ENCODE data around the gene HIKESHI.

DNA sequence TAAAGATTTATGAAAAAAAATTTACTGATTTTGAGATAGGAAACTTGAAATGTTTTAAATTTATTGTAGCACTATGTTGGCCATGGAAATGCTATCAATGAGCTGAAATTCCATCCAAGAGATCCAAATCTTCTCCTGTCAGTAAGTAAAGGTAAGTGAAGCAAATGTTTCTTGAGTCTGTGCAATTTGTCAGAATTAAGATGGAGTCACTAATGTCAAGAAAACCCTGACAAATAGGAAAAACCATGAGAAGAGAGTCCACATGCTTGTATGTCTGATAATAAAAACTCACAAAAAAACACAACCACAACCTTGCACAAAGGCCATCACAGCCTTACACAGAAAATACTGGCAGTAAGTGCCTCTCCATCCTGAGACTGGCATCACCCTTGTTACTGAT is 44.6 kb upstream of the HIKESHI start:
- TF ChIP-seq CHD2 (IDR thresholded peaks at IDR 0.05; ENCODE audit: low read depth, low read length) (no peak), GATAD1 (CRISPR knock-in tag; IDR thresholded peaks at IDR 0.05) (no peak), CREB1 (IDR thresholded peaks at IDR 0.05) (no peak), CREB1 (CRISPR knock-in tag; IDR thresholded peaks at IDR 0.05) (no peak), CBX2 (IDR thresholded peaks at IDR 0.05; ENCODE audit: low read depth, low read length) (no peak), CBX2 (CRISPR knock-in tag; IDR thresholded peaks at IDR 0.05; ENCODE audit: low read depth) (no peak), POLR2A (IDR thresholded peaks at IDR 0.05; ENCODE audit: insufficient read depth in 1 of 2, low read depth in 2 of 2, low read length in 2 of 2) (no peak), THAP11 (CRISPR knock-in tag; IDR thresholded peaks at IDR 0.05) (no peak), CEBPG (CRISPR knock-in tag; IDR thresholded peaks at IDR 0.05) (no peak), MBNL3 (CRISPR knock-in tag; conservative IDR thresholded peaks at IDR 0.05) (no peak)
- TF ChIP-seq, protein P1, sequence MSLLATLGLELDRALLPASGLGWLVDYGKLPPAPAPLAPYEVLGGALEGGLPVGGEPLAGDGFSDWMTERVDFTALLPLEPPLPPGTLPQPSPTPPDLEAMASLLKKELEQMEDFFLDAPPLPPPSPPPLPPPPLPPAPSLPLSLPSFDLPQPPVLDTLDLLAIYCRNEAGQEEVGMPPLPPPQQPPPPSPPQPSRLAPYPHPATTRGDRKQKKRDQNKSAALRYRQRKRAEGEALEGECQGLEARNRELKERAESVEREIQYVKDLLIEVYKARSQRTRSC (CRISPR knock-in tag; IDR thresholded peaks at IDR 0.05; ENCODE audit: low read depth): no peak
- TF ChIP-seq, protein P2, sequence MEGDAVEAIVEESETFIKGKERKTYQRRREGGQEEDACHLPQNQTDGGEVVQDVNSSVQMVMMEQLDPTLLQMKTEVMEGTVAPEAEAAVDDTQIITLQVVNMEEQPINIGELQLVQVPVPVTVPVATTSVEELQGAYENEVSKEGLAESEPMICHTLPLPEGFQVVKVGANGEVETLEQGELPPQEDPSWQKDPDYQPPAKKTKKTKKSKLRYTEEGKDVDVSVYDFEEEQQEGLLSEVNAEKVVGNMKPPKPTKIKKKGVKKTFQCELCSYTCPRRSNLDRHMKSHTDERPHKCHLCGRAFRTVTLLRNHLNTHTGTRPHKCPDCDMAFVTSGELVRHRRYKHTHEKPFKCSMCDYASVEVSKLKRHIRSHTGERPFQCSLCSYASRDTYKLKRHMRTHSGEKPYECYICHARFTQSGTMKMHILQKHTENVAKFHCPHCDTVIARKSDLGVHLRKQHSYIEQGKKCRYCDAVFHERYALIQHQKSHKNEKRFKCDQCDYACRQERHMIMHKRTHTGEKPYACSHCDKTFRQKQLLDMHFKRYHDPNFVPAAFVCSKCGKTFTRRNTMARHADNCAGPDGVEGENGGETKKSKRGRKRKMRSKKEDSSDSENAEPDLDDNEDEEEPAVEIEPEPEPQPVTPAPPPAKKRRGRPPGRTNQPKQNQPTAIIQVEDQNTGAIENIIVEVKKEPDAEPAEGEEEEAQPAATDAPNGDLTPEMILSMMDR (CRISPR knock-in tag; IDR thresholded peaks at IDR 0.05): no peak
- TF ChIP-seq, protein P3, sequence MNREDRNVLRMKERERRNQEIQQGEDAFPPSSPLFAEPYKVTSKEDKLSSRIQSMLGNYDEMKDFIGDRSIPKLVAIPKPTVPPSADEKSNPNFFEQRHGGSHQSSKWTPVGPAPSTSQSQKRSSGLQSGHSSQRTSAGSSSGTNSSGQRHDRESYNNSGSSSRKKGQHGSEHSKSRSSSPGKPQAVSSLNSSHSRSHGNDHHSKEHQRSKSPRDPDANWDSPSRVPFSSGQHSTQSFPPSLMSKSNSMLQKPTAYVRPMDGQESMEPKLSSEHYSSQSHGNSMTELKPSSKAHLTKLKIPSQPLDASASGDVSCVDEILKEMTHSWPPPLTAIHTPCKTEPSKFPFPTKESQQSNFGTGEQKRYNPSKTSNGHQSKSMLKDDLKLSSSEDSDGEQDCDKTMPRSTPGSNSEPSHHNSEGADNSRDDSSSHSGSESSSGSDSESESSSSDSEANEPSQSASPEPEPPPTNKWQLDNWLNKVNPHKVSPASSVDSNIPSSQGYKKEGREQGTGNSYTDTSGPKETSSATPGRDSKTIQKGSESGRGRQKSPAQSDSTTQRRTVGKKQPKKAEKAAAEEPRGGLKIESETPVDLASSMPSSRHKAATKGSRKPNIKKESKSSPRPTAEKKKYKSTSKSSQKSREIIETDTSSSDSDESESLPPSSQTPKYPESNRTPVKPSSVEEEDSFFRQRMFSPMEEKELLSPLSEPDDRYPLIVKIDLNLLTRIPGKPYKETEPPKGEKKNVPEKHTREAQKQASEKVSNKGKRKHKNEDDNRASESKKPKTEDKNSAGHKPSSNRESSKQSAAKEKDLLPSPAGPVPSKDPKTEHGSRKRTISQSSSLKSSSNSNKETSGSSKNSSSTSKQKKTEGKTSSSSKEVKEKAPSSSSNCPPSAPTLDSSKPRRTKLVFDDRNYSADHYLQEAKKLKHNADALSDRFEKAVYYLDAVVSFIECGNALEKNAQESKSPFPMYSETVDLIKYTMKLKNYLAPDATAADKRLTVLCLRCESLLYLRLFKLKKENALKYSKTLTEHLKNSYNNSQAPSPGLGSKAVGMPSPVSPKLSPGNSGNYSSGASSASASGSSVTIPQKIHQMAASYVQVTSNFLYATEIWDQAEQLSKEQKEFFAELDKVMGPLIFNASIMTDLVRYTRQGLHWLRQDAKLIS (CRISPR knock-in tag; IDR thresholded peaks at IDR 0.05): no peak
- TF ChIP-seq, protein P4, sequence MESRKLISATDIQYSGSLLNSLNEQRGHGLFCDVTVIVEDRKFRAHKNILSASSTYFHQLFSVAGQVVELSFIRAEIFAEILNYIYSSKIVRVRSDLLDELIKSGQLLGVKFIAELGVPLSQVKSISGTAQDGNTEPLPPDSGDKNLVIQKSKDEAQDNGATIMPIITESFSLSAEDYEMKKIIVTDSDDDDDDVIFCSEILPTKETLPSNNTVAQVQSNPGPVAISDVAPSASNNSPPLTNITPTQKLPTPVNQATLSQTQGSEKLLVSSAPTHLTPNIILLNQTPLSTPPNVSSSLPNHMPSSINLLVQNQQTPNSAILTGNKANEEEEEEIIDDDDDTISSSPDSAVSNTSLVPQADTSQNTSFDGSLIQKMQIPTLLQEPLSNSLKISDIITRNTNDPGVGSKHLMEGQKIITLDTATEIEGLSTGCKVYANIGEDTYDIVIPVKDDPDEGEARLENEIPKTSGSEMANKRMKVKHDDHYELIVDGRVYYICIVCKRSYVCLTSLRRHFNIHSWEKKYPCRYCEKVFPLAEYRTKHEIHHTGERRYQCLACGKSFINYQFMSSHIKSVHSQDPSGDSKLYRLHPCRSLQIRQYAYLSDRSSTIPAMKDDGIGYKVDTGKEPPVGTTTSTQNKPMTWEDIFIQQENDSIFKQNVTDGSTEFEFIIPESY (CRISPR knock-in tag; IDR thresholded peaks at IDR 0.05): no peak

Data from HepG2 (cell line).